Smooth muscle cell of the brain vasculature (primary cell): Measurements from ENCODE around the gene KIF2A.
A peak's percentile ranks its signal among the peaks of the same experiment; 100 is the strongest.

ENCODE experiments used
- DNase-seq: peaks from one replicate; pipeline ENCODE4 v3.0.0-alpha.2; 2012; ENCODE audit warnings: low read depth, low spot score

KIF2A gene

DNA sequence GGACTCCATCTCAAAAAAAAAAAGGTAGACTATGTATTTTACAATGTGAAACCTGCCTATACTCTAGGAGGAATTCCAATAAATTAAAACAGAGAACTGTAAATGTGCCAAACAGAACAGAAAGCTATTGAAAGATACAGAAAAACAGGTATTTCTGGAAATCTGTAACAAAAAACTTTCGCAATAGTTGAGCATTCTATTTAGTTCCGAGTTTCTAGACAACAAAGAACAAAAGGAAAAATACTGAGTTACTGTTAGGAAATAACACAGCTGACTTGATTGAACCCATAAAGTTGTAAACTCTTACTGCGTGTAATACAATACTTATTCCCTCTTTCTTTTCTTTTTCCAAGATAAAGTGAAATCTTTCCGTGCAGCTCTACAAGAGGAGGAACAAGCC lies 79.1 kb downstream of the KIF2A start:
- no peak for DNase-seq

DNA sequence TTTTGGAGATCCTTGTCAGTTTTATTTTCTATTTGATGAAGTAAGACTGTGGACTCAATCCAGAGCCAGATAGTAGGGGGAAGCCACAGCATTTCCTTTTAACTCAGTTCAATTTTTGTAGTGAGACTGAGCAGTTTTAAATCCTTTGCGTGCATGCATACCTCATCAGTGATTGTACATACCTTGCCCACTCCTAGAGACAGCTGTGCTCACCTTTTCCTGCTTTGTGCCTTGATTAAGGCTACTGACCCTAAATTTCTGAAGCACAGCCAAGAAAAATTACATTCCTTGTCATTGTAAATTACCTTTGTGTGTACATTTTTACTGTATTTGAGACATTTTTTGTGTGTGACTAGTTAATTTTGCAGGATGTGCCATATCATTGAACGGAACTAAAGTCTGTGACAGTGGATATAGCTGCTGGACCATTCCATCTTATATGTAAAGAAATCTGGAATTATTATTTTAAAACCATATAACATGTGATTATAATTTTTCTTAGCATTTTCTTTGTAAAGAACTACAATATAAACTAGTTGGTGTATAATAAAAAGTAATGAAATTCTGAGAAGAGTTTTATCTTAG lies 79.9 kb downstream of the KIF2A start:
- no peak for DNase-seq

DNA sequence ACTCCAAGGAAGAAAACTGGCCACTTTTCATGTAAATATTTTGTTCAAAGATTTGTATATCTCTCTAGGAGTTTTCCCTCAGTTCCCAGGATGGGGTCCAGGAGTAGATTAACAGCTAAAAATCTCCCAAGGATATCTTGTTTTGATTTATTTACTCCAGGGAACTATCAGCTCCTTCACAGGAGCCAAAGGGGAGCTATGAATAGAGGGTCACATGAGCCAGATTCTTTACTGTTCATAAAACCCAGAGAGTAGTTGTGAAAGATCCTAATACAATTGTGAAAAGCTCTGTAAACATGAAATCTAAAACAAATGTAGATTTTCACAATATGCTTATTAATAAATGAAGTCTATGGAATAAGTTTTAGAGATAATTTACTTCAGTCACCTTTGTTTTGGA lies 80.8 kb downstream of the KIF2A start:
- no peak for DNase-seq

DNA sequence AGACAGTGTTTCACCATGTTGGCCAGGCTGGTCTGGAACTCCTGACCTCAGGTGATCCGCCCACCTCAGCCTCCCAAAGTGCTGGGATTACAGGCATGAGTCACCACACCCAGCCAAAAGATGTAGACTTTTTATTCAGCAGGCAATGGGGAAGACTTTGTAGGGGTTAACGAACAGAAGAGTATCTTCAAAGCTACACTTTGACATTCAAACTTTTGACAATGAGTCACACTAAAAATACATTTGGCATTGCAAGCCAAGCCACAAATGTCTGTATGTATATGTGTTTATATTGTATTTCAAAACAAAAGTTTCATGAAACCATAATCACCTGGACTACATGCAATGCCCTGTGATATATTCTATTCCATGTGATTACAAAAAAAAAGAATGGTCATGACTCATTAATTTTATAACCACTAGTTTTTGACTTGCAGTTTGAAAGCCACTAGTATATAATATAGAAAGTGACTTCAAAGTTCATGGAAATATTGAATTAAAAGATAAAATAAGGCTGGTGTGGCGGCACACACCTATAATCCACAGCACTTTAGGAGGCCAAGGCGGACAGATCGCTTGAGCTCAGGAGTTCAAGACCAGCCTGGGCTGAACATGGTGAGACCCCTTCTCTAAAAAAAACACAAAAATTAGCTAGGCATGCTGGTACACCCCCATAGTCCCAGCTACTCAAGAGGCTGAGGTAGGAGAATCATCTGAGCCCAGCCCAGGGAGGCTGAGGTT lies 89.4 kb downstream of the KIF2A start:
- DNase-seq = no peak

DNA sequence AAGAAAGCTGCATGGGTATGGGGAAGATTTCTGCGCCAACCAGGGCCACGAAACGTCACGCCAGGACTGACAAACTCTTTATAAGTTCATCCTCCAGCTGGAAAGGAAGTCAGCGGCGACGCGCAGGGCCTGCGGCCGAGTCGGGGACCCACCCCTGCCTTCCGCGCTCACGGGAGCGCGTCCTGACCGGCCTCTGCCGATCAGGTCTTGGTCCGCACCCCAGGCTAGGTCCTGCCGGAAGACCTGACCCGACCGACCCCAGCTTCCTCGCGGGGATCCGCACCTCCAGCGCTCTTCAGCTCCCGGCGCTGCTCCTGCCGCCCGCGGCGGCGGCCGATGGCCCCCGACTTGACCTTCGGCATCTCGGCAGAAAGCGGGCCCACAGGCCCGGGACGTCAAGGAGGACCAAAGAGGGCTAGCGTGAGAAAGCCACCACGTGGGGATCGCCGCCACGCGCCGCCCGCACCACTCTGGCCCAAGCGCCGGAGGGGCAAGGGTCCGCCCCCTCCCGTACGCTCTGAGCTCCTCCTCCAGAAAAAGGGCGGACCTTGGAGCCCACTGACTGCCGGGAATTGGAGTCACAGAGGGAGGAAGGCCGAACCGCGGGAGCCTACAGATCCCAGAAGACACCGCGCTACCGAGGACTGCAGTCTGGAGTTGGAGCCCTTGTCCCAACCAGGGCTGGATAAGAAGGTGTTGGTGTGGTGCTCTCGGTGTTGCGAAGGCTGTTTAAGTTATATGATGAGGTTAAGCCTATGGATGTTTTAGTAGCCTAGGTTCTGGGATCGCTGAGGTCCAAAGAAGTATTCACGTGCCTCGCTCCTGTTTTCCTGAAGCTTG lies 97.6 kb downstream of the KIF2A start, which contains the start of gene DIMT1:
DIMT1 (minus strand) TSS at position 495 of the 840 bp plus-strand sequence; CDS start at position 362, 133 bp downstream.
- peak; percentile 92 for DNase-seq

DNA sequence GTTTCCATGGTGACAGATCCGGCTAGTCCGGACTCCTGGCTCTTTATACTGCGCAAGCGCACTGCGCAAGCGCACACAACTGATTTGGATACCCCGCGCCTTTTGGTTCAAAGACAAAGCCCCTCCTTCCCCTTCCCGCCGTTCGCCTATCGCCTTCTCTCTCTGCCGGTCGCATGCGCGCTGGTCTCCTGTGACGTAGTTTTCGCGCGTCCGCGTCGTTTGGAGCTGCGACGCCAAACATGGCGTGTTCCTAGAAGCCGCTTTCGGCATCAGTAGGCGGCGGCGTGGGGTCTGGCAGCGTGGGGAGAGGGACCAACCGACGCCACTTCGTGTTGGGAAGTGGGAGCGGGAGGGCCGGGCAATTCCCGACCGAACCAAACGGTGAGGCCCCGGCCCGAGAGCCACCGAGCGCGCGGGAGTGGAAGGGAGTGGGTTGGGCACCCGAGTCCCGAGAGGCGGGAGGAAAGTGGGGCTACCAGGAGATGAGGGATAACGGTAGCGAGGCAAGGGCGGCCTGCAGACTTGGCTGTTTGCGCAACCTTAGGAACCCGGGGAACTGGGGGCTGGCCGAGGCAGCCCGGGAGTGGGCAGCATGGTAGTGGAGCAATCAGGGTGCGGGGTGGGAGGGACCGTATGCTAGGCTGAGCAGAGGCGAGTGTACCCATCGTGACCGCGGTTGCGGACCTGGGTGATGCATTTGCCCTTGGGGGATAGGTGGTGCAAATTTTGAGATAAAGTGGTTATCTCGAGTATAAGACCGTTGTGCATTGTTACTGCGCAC lies 106.7 kb downstream of the KIF2A start, which contains the start of gene IPO11:
IPO11 (plus strand) TSS at position 215 of the 781 bp plus-strand sequence. CDS start 24,517 bp downstream, outside the sequence.
- DNase-seq = peak; percentile 97

DNA sequence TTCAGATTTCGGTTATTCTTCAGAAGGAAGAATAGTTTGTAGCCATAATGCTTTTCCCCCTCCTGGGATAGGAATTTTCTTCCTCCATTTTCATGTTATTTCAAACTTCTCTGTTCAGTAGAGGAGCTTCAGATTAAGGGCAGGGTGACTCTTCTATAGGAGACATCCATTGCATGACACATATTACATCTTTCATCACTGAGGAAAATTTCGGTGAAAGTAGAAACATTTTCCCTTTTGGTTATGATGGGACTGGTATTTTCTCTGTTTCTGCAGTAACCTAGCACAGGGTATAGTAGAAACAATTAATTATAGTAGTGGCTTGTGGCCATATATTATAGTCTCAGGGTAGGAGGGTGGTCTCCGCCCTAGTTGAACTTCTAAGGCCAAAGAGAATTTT lies 107.7 kb downstream of the KIF2A start:
- no peak for DNase-seq

DNA sequence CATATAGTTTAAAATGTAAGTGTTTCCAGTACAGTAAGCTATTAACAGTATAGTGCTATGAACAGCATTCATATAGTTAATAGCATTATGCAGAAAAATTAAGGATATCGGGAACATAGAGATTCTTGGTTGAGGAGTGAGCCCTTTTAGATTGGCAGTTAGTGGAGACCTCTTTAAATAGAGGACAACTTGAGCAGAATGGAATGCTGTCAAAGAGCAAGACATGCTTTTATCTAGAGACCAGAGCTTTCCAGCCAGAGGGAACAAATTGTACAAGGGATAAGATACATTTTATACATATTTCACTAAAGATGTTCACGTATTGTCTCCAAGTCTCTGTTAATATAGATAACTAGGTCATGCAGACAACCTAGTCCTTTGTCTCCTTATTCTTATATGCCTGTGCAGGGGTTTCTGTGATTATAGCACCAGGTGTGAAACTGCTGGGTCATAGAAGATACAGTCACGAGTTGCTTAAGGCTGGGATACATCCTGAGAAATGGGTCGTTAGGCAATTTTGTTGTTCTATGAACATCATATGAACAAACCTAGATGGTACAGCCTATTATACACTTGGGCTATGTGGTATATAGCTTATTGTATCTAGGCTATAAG lies 112.6 kb downstream of the KIF2A start:
- DNase-seq = no peak

DNA sequence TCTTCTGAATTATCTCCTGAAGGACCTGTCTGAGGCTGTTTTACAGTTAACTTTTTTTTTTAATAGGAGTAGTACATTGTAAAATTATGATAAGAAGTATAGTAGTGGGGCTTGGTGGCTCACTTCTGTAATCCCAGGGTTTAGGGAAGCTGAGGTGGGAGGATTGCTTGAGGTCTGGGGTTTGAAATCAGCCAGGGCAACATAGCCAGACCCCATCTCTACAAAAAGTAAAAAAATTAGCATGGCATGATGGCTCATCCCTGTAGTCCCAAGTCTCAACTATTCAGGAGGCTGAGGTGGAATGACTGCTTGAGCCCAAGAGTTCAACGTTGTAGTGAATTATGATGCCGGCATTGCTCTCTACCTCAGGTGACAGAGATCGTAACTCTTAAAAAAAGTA lies 113.6 kb downstream of the KIF2A start:
- DNase-seq = no peak

DNA sequence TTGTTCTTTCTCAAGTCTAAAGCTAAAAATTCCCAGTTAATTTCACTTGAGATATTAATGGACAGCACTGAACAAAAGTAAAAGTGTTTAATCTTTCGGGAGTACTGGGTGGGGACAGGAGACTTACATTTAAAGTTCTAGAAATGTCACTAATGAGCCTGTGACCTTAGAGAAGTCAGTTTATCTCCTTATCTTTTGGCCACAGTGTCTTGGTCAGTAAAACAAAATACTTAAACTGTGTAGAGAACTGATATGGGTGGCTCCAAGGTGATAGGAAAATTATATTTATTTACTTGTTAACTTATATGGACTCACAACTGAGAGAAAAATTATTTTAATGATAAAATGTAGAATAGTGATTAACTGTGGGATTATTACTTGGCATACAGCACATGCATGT lies 115.4 kb downstream of the KIF2A start:
- DNase-seq = no peak

DNA sequence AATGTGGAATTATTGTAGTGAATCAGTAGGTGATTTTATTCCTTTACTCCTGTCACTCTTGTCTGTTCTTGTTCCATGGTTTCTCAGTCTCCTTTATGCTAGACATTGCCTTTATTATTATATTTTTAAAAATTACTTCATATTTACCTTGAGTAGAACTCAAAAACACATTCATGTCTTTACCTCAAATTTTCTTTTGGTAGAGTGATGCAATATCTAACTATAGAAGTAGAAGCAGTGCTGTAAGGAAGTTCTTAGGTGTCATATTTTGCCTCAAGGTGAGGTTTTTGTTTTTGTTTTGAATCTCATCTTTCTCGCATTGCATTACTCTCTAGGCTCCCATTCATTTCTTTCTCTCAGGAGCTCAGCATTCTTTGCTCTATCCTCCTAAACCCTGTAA lies 118.8 kb downstream of the KIF2A start:
- no peak for DNase-seq

DNA sequence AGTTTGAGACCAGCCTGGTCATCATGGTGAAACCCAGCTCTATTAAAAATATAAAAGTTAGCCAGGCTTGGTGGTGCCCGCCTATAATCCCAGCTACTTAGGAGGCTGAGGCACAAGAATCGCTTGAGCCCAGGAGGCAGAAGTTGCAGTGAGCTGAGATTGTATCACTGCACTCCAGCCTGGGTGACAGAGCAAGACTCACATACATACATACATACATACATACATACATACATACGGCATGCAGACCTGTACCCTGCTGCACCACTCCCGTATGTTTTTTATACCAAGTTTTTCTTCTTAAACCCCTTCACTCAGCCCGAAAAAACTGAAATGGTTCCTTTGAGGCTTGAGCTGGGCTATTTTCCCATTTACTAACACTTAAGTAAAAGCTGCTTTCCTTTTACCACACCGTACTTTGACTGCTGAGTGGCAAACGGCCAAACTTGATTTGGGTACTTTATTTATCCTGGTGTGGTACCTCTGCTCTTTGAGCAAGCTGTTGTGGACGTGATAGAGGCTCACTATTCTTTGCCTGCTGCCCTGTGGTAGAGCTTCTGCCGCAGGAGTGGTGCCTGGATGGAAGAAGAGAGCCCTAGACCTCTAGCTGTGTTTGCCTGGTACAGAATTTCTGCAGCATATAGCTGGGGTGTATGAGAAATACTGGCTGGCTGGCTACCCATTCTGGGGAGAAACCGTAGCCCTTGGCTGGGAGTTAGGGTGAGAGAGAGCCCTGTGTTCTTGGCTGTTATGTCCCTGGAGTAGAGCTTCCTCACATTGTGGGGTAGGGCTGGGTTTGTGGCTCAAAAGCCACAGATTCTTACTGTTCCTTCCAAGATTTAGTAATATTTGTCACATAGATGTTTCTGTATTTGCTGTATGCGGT lies 126.0 kb downstream of the KIF2A start:
- DNase-seq = no peak

DNA sequence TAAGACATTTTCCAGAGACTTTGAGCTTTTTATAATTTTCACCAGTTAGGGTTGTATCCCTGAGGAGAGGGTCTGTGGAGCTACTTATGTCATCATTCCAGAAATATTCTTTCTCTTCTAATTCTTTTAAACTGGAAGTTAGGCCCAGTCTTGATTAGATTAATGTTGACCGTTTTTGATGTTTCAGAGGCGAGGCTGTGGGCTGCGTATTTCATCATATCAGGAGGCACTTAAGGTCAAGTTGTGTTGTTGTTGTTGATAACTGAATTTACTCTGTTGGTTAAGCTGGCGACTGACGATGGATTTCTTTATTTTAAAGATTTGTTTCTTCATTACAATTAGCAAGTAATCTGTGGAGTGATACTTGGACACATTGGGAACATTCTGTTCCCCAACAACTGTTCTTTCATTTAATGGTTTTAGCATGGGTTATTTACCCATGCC lies 126.6 kb downstream of the KIF2A start:
- DNase-seq = no peak
